ENCODE data around the gene FGF12. TPM values are rescaled to one million over a fixed set of nuclear protein-coding genes. Genes with fewer than 3 reads are reported as not detected.

FGF12 gene
- polyA plus RNA-seq, 3 donors: not detected

DNA sequence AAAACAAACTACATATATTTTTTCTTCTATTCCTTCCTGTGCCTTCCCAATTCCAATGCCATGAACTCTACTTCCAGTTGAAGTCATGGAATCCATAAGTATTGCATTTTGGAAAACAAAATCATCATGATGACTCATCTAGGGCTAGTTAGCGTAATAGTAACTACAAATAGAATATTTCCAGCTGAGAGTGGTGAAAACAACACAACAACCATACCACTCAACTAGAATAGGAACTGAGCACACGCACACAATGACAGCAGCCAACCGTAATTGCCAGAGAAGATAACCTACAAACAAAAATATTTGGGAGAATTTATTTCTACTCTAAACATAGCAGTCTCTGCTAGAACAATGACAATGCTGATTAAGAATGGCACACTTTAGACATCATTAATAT is 225.9 kb downstream of the FGF12 start:
- no peak overlapping the region for H2AFZ ChIP-seq (ENCODE audit: insufficient read depth, low read depth, low read length, poor library complexity, severe bottlenecking)
- no peak overlapping the region for H3K27ac ChIP-seq (ENCODE audit: low read depth in 1 of 2, low read length in 2 of 2)
- no peak overlapping the region for H3K4me2 ChIP-seq (replicated peaks; ENCODE audit: extremely low read depth, low read length, poor library complexity, severe bottlenecking)
- H3K4me1 ChIP-seq (ENCODE audit: control insufficient read depth in 1 of 2, insufficient read depth in 2 of 2, low read length in 2 of 2): no peaks in the 10 kb centered on the region
- Mint-ChIP-seq H3K27me3 (ENCODE audit: low read depth in 3 of 3) (peaks cover 0 to 2% (median 0%) of the 10 kb centered on the region in 3 donors), H3K4me3 (no peak overlapping the region), H3K36me3 (no peaks in the 10 kb centered on the region), H3K4me1 (no peaks in the 10 kb centered on the region), H3K9me3 (peaks cover 0 to 3% (median 2%) of the 10 kb centered on the region in 7 donors), H3K27ac (no peak overlapping the region)
- no peak for DNase-seq
- H3K79me2 ChIP-seq (ENCODE audit: insufficient read depth, low read length): no peaks in the 10 kb centered on the region
- TF ChIP-seq, protein P1, sequence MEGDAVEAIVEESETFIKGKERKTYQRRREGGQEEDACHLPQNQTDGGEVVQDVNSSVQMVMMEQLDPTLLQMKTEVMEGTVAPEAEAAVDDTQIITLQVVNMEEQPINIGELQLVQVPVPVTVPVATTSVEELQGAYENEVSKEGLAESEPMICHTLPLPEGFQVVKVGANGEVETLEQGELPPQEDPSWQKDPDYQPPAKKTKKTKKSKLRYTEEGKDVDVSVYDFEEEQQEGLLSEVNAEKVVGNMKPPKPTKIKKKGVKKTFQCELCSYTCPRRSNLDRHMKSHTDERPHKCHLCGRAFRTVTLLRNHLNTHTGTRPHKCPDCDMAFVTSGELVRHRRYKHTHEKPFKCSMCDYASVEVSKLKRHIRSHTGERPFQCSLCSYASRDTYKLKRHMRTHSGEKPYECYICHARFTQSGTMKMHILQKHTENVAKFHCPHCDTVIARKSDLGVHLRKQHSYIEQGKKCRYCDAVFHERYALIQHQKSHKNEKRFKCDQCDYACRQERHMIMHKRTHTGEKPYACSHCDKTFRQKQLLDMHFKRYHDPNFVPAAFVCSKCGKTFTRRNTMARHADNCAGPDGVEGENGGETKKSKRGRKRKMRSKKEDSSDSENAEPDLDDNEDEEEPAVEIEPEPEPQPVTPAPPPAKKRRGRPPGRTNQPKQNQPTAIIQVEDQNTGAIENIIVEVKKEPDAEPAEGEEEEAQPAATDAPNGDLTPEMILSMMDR (IDR thresholded peaks at IDR 0.05): no peak
- H3K27me3 ChIP-seq (ENCODE audit: control insufficient read depth in 2 of 2, insufficient read depth in 2 of 2, low read length in 2 of 2): no peaks in the 10 kb centered on the region
- H3K4me3 ChIP-seq (replicated peaks in 1 of 3; ENCODE audit: low read depth in 2 of 3, low read length in 3 of 3): no peak overlapping the region
- no peak overlapping the region for H3K9ac ChIP-seq (ENCODE audit: insufficient read depth, low read length, poor library complexity, severe bottlenecking)
- intact Hi-C loops (cut with micrococcal nuclease): no loop called here
- WGBS (ENCODE audit: insufficient coverage): 80% methylated on average over 1 of the region's 3 CpGs
- no peaks in the 10 kb centered on the region for H3K36me3 ChIP-seq (replicated peaks in 1 of 2; ENCODE audit: control insufficient read depth in 1 of 2, insufficient read depth in 2 of 2, low read length in 2 of 2)
- H3K9me3 ChIP-seq (replicated peaks in 1 of 2; ENCODE audit: control insufficient read depth in 1 of 2, insufficient read depth in 1 of 2, low read length in 2 of 2): no peaks in the 10 kb centered on the region
- no peaks in the 10 kb centered on the region for H4K20me1 ChIP-seq (ENCODE audit: insufficient read depth, low read length)

DNA sequence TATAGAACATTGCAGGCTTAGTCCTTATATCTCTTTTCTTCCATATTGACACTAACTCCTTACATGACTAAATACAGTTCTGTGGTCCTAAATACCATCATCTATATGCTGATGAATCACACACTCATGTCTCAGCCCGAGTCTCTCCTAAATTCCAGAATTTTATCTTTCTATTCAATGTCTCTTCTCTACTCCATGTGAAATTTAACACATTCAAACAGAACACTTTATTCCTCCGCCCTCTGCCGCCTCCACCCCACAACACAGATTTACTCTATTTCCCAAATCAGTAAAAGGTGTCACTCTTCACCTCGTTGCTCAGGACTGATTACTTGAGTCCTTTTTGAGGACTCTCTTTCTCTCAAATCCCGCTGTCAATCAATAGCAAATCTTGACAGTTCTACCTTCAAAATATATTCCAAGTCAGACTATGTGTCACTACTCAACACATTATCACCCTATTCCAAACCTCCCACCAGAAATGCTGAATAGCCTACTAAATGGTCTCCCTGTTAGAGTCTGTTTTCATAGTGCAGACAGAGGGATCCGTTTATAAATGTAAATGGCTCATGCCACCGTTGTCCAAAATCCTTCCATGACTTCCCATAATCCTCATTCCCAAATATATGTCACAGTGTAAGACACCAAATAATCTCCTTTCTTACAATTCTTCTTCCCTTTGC is 230.3 kb downstream of the FGF12 start:
- H3K9me3 Mint-ChIP-seq: no peaks in the 10 kb centered on the region
- no peak overlapping the region for H3K27ac Mint-ChIP-seq
- no peak overlapping the region for H3K4me3 ChIP-seq (replicated peaks in 1 of 3; ENCODE audit: low read depth in 2 of 3, low read length in 3 of 3)
- DNase-seq: no peak
- H2AFZ ChIP-seq (ENCODE audit: insufficient read depth, low read depth, low read length, poor library complexity, severe bottlenecking): no peak overlapping the region
- H3K4me3 Mint-ChIP-seq: no peak overlapping the region
- H4K20me1 ChIP-seq (ENCODE audit: insufficient read depth, low read length): no peaks in the 10 kb centered on the region
- no peaks in the 10 kb centered on the region for H3K9me3 ChIP-seq (replicated peaks in 1 of 2; ENCODE audit: control insufficient read depth in 1 of 2, insufficient read depth in 1 of 2, low read length in 2 of 2)
- no peaks in the 10 kb centered on the region for H3K36me3 Mint-ChIP-seq
- no peak overlapping the region for H3K4me2 ChIP-seq (replicated peaks; ENCODE audit: extremely low read depth, low read length, poor library complexity, severe bottlenecking)
- no peak overlapping the region for H3K9ac ChIP-seq (ENCODE audit: insufficient read depth, low read length, poor library complexity, severe bottlenecking)
- H3K27ac ChIP-seq (ENCODE audit: low read depth in 1 of 2, low read length in 2 of 2): no peak overlapping the region
- intact Hi-C loops (cut with micrococcal nuclease): no loop called here
- H3K27me3 ChIP-seq (ENCODE audit: control insufficient read depth in 2 of 2, insufficient read depth in 2 of 2, low read length in 2 of 2): no peaks in the 10 kb centered on the region
- 74% methylated on average over 7 of the region's 7 CpGs for WGBS (ENCODE audit: insufficient coverage)
- no peaks in the 10 kb centered on the region for H3K4me1 Mint-ChIP-seq
- H3K36me3 ChIP-seq (replicated peaks in 1 of 2; ENCODE audit: control insufficient read depth in 1 of 2, insufficient read depth in 2 of 2, low read length in 2 of 2): no peaks in the 10 kb centered on the region
- TF ChIP-seq, protein P1 (IDR thresholded peaks at IDR 0.05): no peak
- no peaks in the 10 kb centered on the region for H3K4me1 ChIP-seq (ENCODE audit: control insufficient read depth in 1 of 2, insufficient read depth in 2 of 2, low read length in 2 of 2)
- H3K27me3 Mint-ChIP-seq (ENCODE audit: low read depth in 3 of 3): no peaks in the 10 kb centered on the region
- no peaks in the 10 kb centered on the region for H3K79me2 ChIP-seq (ENCODE audit: insufficient read depth, low read length)

Data from CD14-positive monocyte (primary cell).